H1 (cell line): ENCODE measurements around the gene G6PC1. TPM values are rescaled to one million over a fixed set of nuclear protein-coding genes. Genes with fewer than 3 reads are reported as not detected.

ENCODE experiments used
- CTCF ChIA-PET: fragments of 300-600 bp; sonication (Branson Sonifier 250); formaldehyde crosslinking; loops from one replicate; lab custom pipeline; 2021; ENCODE audit not compliant: partially characterized antibody; lab: Charles Lee
- POLR2A ChIA-PET: fragments of 300-600 bp; sonication (Branson Sonifier 250); formaldehyde crosslinking; loops from one replicate; lab custom pipeline; 2021; ENCODE audit warnings: inconsistent platforms; ENCODE audit not compliant: partially characterized antibody; lab: Charles Lee
- DNase-seq, 2 experiments: peaks; one replicate each; pipeline versions ENCODE4 v3.0.0 to v3.0.0-alpha.2; 2010 to 2022; ENCODE audit warnings: low spot score in 2 of 2, low read depth in 1 of 2, mixed read lengths in 1 of 2
- FAIRE-seq: peaks from 2 replicates; lab custom pipeline; 2011; peaks lifted over from hg19 to GRCh38; lab: Jason Lieb, UNC
- H2AFZ ChIP-seq: 2 replicates; pipeline ENCODE4 v1.8.1; 2012; ENCODE audit warnings: low read length, inconsistent platforms
- H2AK5ac ChIP-seq: 2 replicates; pipeline ENCODE4 v1.6.1; 2013; ENCODE audit warnings: low read depth, low read length
- H2BK120ac ChIP-seq: replicated peaks from 2 replicates; pipeline ENCODE3; 2013; ENCODE audit warnings: low read depth, low read length, inconsistent platforms
- H2BK12ac ChIP-seq: 2 replicates; pipeline ENCODE4 v1.6.1; 2013; ENCODE audit warnings: low read depth, low read length
- H2BK15ac ChIP-seq: 2 replicates; pipeline ENCODE4 v1.6.1; 2013; ENCODE audit warnings: low read length
- H2BK20ac ChIP-seq: 2 replicates; pipeline ENCODE4 v1.6.1; 2013; ENCODE audit warnings: low read length
- H2BK5ac ChIP-seq: 2 replicates; pipeline ENCODE4 v1.6.1; 2013; ENCODE audit warnings: low read depth, low read length
- H3K14ac ChIP-seq: 2 replicates; pipeline ENCODE4 v1.6.1; 2013; ENCODE audit warnings: inconsistent platforms; ENCODE audit not compliant: insufficient read length
- H3K18ac ChIP-seq: 2 replicates; pipeline ENCODE4 v1.6.1; 2013; ENCODE audit warnings: low read length; ENCODE audit errors: extremely low read depth
- H3K23ac ChIP-seq: 2 replicates; pipeline ENCODE4 v1.6.1; 2013; ENCODE audit warnings: inconsistent platforms; ENCODE audit not compliant: insufficient read length
- H3K23me2 ChIP-seq: 2 replicates; pipeline ENCODE4 v1.6.1; 2013; ENCODE audit warnings: low read depth, low read length
- H3K27ac ChIP-seq: 2 replicates; pipeline ENCODE4 v1.6.1; 2011; ENCODE audit warnings: low read depth, low read length, inconsistent platforms
- H3K27me3 ChIP-seq, 4 experiments: replicated peaks in 1 of 4; 1 replicate in 1 of 4; 2 replicates in 3 of 4; pipeline versions ENCODE4 v1.6.1 to v1.8.1; 2011 to 2013; ENCODE audit warnings: low read length in 3 of 4, mild to moderate bottlenecking in 3 of 4, inconsistent platforms in 2 of 4, mixed read lengths in 2 of 4, moderate library complexity in 1 of 4; ENCODE audit not compliant: control insufficient read depth in 3 of 4, insufficient read depth in 3 of 4; ENCODE audit errors: extremely low read depth in 1 of 4
- H3K36me3 ChIP-seq, 4 experiments: 2 replicates each; pipeline versions ENCODE4 v1.6.1 to v1.8.1; 2011 to 2013; ENCODE audit warnings: mild to moderate bottlenecking in 4 of 4, low read length in 3 of 4, moderate library complexity in 2 of 4, control low read depth in 1 of 4, inconsistent platforms in 1 of 4; ENCODE audit not compliant: insufficient read depth in 4 of 4, control insufficient read depth in 2 of 4
- H3K4ac ChIP-seq: replicated peaks from 2 replicates; pipeline ENCODE3; 2013; ENCODE audit warnings: low read length, low read depth, mixed read lengths, inconsistent platforms; ENCODE audit not compliant: insufficient read length
- H3K4me1 ChIP-seq, 4 experiments: replicated peaks in 1 of 4; 1 replicate in 1 of 4; 2 replicates in 3 of 4; pipeline versions ENCODE4 v1.6.1 to v1.8.1; 2011 to 2013; ENCODE audit warnings: low read length in 3 of 4, inconsistent platforms in 2 of 4, mixed read lengths in 1 of 4; ENCODE audit not compliant: insufficient read depth in 4 of 4, control insufficient read depth in 3 of 4
- H3K4me2 ChIP-seq, 2 experiments: 2 replicates each; pipeline versions ENCODE4 v1.6.1 to v1.8.1; 2011 to 2013; ENCODE audit warnings: low read depth in 2 of 2, low read length in 2 of 2, control low read depth in 1 of 2, inconsistent platforms in 1 of 2, mild to moderate bottlenecking in 1 of 2; ENCODE audit not compliant: insufficient read depth in 1 of 2
- H3K4me3 ChIP-seq, 4 experiments: fragments of 200-600, 300-600 bp in 1 of 4; sonication (generic), shearing (Covaris generic), sonication (Bioruptor Twin) in 1 of 4; 2 replicates each; pipeline versions ENCODE4 v1.5.1 to v1.8.1; 2011 to 2016; ENCODE audit warnings: low read length in 4 of 4, low read depth in 3 of 4, control low read depth in 2 of 4, inconsistent platforms in 2 of 4, mild to moderate bottlenecking in 2 of 4, mixed read lengths in 1 of 4, moderate library complexity in 1 of 4; ENCODE audit not compliant: insufficient read depth in 2 of 4; ENCODE audit errors: extremely low read depth in 1 of 4
- H3K56ac ChIP-seq: replicated peaks from 2 replicates; pipeline ENCODE3; 2013; ENCODE audit warnings: low read depth, mild to moderate bottlenecking, mixed read lengths, low read length, inconsistent platforms; ENCODE audit not compliant: insufficient read length
- H3K79me1 ChIP-seq: 2 replicates; pipeline ENCODE4 v1.6.1; 2013; ENCODE audit warnings: low read depth, low read length, control low read depth
- H3K79me2 ChIP-seq, 2 experiments: 2 replicates each; pipeline versions ENCODE4 v1.6.1 to v1.8.1; 2012 to 2013; ENCODE audit warnings: low read length in 2 of 2, mild to moderate bottlenecking in 2 of 2, inconsistent platforms in 1 of 2; ENCODE audit not compliant: insufficient read depth in 2 of 2, control insufficient read depth in 1 of 2
- H3K9ac ChIP-seq, 4 experiments: replicated peaks in 1 of 4; 1 replicate in 1 of 4; 2 replicates in 3 of 4; pipeline versions ENCODE4 v1.6.1 to v1.8.1; 2011 to 2013; ENCODE audit warnings: low read depth in 3 of 4, low read length in 3 of 4, control low read depth in 2 of 4, mild to moderate bottlenecking in 2 of 4, moderate library complexity in 2 of 4, inconsistent platforms in 1 of 4; ENCODE audit errors: extremely low read depth in 1 of 4
- H3K9me3 ChIP-seq, 2 experiments: 2 replicates each; pipeline versions ENCODE4 v1.6.1 to v1.8.1; 2012 to 2013; ENCODE audit warnings: mild to moderate bottlenecking in 2 of 2, moderate library complexity in 2 of 2, control low read depth in 1 of 2, inconsistent platforms in 1 of 2, low read depth in 1 of 2, low read length in 1 of 2, mixed read lengths in 1 of 2; ENCODE audit not compliant: insufficient read depth in 2 of 2
- H4K20me1 ChIP-seq, 2 experiments: replicated peaks in 1 of 2; 2 replicates each; pipeline versions ENCODE3 to v1.8.1; 2011 to 2013; ENCODE audit warnings: inconsistent platforms in 2 of 2, low read length in 2 of 2, mild to moderate bottlenecking in 1 of 2; ENCODE audit not compliant: insufficient read depth in 2 of 2, control insufficient read depth in 1 of 2
- H4K5ac ChIP-seq: 2 replicates; pipeline ENCODE4 v1.6.1; 2013; ENCODE audit warnings: low read length, low read depth, mixed read lengths, inconsistent platforms; ENCODE audit not compliant: insufficient read length
- H4K8ac ChIP-seq: 2 replicates; pipeline ENCODE4 v1.8.0; 2013; ENCODE audit warnings: mild to moderate bottlenecking, moderate library complexity, low read length, inconsistent platforms; ENCODE audit not compliant: insufficient read depth; ENCODE audit errors: extremely low read depth
- H4K91ac ChIP-seq: replicated peaks from 2 replicates; pipeline ENCODE3; 2013; ENCODE audit warnings: low read length, mixed read lengths, inconsistent platforms; ENCODE audit not compliant: insufficient read length
- BCL11A ChIP-seq, 2 experiments: IDR thresholded peaks; one replicate each; pipeline ENCODE4 v1.6.1; 2011; ENCODE audit warnings: low read depth in 2 of 2, low read length in 2 of 2, mild to moderate bottlenecking in 2 of 2
- EP300 ChIP-seq, 2 experiments: IDR thresholded peaks; 1 replicate in 1 of 2; 2 replicates in 1 of 2; pipeline ENCODE4 v1.6.1; 2011 to 2012; ENCODE audit warnings: low read depth in 2 of 2, low read length in 2 of 2, mild to moderate bottlenecking in 2 of 2, borderline replicate concordance in 1 of 2, inconsistent platforms in 1 of 2, moderate library complexity in 1 of 2
- WGBS, 2 experiments: shearing (Covaris generic) in 1 of 2; methylation state at CpG; one replicate each; pipeline versions ENCODE4 v1.1.6 to v1.1.7; 2013 to 2015; ENCODE audit warnings: low lambda C conversion rate in 2 of 2, mixed read lengths in 2 of 2, inconsistent platforms in 1 of 2, low coverage in 1 of 2, missing lambda C conversion rate in 1 of 2; ENCODE audit not compliant: insufficient replicate concordance in 2 of 2, insufficient coverage in 1 of 2, insufficient read length in 1 of 2; ENCODE audit errors: extremely low coverage in 1 of 2, missing lambda C conversion rate in 1 of 2; 5-methylcytosine and 5-hydroxymethylcytosine counted together
- polyA plus RNA-seq, 7 experiments: library from polyadenylated mRNA; depleted of rRNA in 3 of 7; stranded (reverse) in 5 of 7; unstranded in 2 of 7; fragments of >200 nt in 5 of 7; fragments of 200-250 nt in 2 of 7; gene quantifications; 1 replicate in 5 of 7; 2 replicates in 1 of 7; 4 replicates in 1 of 7; pipeline versions ENCODE4 v1.2.1 to v1.2.3, GENCODE V29; 2011 to 2013; ENCODE audit warnings: missing spikeins in 2 of 7, mixed read lengths in 2 of 7
- total RNA-seq: library from RNA; stranded (reverse); fragmentation: NEBNext Ultra II Directional; extraction: Animal tissue kit (Norgen Biotek cat#: 25700); gene quantifications from 2 replicates; pipeline ENCODE4 v1.2.1, GENCODE V29; 2021

Gene G6PC1
- total and polyA plus RNA-seq, 2 of the 8 experiments (the other 6 are each of a cell fraction or from before 2014, with no cell fraction given), result 0.02 TPM; not detected in 1

GRCh38 chr17:42853004-42853403, 47.6 kb upstream of the G6PC1 start:
- Histone ChIP-seq H3K27me3 (no peaks in the 10 kb centered on the region; a peak in 1 of 7 replicates), H3K23me2 (no peaks in the 10 kb centered on the region), H3K4me2 (no peak overlapping the region), H3K56ac (no peak overlapping the region), H4K5ac (no peak overlapping the region), H3K79me2 (no peaks in the 10 kb centered on the region), H3K23ac (no peak overlapping the region), H3K14ac (no peak overlapping the region), H3K36me3 (no peaks in the 10 kb centered on the region; a peak in 1 of 8 replicates), H2BK12ac (no peak overlapping the region), H3K79me1 (no peaks in the 10 kb centered on the region; the same call in 1 of the 2 replicates), H3K4me3 (no peak overlapping the region), H3K27ac (no peak overlapping the region), H2BK15ac (no peak overlapping the region), H3K9me3 (no peaks in the 10 kb centered on the region), H2AK5ac (no peak overlapping the region), H3K9ac (no peak overlapping the region), H4K20me1 (peaks cover 0 to 3% of the 10 kb centered on the region in 2 experiments), H2AFZ (no peak overlapping the region), H4K8ac (no peak overlapping the region), H3K4me1 (no peaks in the 10 kb centered on the region; a peak in 1 of 7 replicates), H4K91ac (no peak overlapping the region), H2BK5ac (no peak overlapping the region), H3K18ac (no peak overlapping the region), H2BK120ac (no peak overlapping the region), H3K4ac (no peak overlapping the region), H2BK20ac (no peak overlapping the region)
- no peak for FAIRE-seq
- TF ChIP-seq EP300 (IDR thresholded peaks at IDR 0.05; ENCODE audit: borderline replicate concordance in 1 of 2, low read depth in 2 of 2, low read length in 2 of 2) (no peak), BCL11A (IDR thresholded peaks at IDR 0.05; ENCODE audit: low read depth in 2 of 2, low read length in 2 of 2) (no peak)
- ChIA-PET CTCF (interaction anchor here (0.8 to 6.8 kb wide), 5 partner anchors 8 to 90 kb away, joined by 3 to 55 read pairs (median 4); partner anchors contain the start of gene AOC2), POLR2A (no interaction called here)
- 70% methylated on average over 4 of the region's 4 CpGs; no CpG with 5 or more reads in 1 of the 2 experiments for WGBS, 2 experiments
- no peak for DNase-seq
